Testis (tissue), 2 donors: Measurements from ENCODE around the gene TMPO.
"Not testable (repeated sequence)": the region's sequence is repeated elsewhere in the genome, so short reads cannot be mapped to it uniquely, and the experiment has no call there.

Source experiments
- POLR2A ChIP-seq: fragments of 450-650 bp; IDR thresholded peaks from one replicate; pipeline ENCODE4 v1.6.1; 2017; ENCODE audit warnings: antibody characterized with exemption, mild to moderate bottlenecking, moderate library complexity
- TF ChIP-seq, protein P1 (sequence below), 3 experiments: fragments of 450-650 bp in 2 of 3; fragments of 200-600 bp in 1 of 3; sonication (generic) in 1 of 3; IDR thresholded peaks; one replicate each; pipeline ENCODE4 v1.5.1; 2016 to 2019; ENCODE audit warnings: antibody characterized with exemption in 3 of 3, mild to moderate bottlenecking in 2 of 3, moderate library complexity in 1 of 3

DNA sequence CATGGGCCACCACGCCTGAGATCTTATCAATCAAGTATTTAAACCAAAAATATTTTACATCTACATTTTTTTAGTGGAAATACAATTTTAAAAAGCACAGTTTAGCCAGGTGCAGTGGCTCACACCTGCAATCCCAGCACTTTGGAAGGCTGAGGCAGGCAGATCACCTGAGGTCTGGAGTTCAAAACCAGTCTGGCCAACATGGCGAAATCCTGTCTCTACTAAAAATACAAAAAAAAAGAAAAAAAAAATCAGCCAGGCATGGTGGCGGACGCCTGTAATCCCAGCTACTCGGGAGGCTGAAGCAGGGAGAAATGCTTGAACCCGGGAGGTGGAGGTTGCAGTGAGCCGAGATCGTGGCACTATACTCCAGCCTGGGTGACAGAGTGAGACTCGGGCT, 27.0 kb upstream of the TMPO start:
- TF ChIP-seq, protein P1, sequence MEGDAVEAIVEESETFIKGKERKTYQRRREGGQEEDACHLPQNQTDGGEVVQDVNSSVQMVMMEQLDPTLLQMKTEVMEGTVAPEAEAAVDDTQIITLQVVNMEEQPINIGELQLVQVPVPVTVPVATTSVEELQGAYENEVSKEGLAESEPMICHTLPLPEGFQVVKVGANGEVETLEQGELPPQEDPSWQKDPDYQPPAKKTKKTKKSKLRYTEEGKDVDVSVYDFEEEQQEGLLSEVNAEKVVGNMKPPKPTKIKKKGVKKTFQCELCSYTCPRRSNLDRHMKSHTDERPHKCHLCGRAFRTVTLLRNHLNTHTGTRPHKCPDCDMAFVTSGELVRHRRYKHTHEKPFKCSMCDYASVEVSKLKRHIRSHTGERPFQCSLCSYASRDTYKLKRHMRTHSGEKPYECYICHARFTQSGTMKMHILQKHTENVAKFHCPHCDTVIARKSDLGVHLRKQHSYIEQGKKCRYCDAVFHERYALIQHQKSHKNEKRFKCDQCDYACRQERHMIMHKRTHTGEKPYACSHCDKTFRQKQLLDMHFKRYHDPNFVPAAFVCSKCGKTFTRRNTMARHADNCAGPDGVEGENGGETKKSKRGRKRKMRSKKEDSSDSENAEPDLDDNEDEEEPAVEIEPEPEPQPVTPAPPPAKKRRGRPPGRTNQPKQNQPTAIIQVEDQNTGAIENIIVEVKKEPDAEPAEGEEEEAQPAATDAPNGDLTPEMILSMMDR (IDR thresholded peaks at IDR 0.05): not testable (repeated sequence)
- TF ChIP-seq POLR2A: not testable (repeated sequence)
